Right lobe of liver (tissue), 4 donors: ENCODE results near the gene SPTSSA.

ENCODE experiments used
- POLR2A ChIP-seq: fragments of 450-650 bp; IDR thresholded peaks from one replicate; pipeline ENCODE4 v1.6.1; 2017; ENCODE audit warnings: antibody characterized with exemption, mild to moderate bottlenecking
- TF ChIP-seq, protein P1 (sequence below), 4 donors: fragments of 200-600 bp in 3 of 4; fragments of 450-650 bp in 1 of 4; IDR thresholded peaks; one replicate each; pipeline versions ENCODE4 v1.5.1 to v1.8.0; 2016 to 2022; ENCODE audit warnings: antibody characterized with exemption in 4 of 4, mild to moderate bottlenecking in 2 of 4
- donor health status: DM: no; HTN: no; CAD: no.
- donor health status: DM: no; HTN: no; CAD: no.
- donor health status: DM: no; HTN: yes; CAD: no.

DNA sequence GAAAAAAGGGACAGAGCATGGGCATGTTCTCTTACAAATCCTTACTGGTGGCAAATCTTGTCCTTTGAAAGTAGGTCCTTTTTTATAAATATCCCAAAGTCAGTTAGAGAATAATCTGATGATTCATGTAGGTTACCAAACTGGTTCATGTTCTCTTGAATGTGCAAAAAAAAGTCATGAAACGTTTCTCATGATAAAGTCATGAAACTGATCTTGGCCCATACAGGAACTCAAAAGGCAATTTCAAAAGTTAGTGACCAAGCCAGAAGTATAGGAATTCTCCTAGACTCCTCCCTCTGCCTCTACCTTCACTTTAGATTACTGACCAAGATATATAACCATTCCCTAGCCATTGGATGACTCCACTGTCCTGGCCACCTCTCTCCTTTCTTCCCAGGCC, 27.3 kb upstream of the SPTSSA start:
- TF ChIP-seq, protein P1, sequence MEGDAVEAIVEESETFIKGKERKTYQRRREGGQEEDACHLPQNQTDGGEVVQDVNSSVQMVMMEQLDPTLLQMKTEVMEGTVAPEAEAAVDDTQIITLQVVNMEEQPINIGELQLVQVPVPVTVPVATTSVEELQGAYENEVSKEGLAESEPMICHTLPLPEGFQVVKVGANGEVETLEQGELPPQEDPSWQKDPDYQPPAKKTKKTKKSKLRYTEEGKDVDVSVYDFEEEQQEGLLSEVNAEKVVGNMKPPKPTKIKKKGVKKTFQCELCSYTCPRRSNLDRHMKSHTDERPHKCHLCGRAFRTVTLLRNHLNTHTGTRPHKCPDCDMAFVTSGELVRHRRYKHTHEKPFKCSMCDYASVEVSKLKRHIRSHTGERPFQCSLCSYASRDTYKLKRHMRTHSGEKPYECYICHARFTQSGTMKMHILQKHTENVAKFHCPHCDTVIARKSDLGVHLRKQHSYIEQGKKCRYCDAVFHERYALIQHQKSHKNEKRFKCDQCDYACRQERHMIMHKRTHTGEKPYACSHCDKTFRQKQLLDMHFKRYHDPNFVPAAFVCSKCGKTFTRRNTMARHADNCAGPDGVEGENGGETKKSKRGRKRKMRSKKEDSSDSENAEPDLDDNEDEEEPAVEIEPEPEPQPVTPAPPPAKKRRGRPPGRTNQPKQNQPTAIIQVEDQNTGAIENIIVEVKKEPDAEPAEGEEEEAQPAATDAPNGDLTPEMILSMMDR (IDR thresholded peaks at IDR 0.05): no peak
- TF ChIP-seq POLR2A: no peak
